OCI-M2 (cell line): ENCODE data around the gene CALHM3.

Source experiments
- DNase-seq: peaks from one replicate; lab custom pipeline; 2025; ENCODE audit not compliant: unreplicated experiment; lab: John Stamatoyannopoulos, UW

The CALHM3 gene

DNA sequence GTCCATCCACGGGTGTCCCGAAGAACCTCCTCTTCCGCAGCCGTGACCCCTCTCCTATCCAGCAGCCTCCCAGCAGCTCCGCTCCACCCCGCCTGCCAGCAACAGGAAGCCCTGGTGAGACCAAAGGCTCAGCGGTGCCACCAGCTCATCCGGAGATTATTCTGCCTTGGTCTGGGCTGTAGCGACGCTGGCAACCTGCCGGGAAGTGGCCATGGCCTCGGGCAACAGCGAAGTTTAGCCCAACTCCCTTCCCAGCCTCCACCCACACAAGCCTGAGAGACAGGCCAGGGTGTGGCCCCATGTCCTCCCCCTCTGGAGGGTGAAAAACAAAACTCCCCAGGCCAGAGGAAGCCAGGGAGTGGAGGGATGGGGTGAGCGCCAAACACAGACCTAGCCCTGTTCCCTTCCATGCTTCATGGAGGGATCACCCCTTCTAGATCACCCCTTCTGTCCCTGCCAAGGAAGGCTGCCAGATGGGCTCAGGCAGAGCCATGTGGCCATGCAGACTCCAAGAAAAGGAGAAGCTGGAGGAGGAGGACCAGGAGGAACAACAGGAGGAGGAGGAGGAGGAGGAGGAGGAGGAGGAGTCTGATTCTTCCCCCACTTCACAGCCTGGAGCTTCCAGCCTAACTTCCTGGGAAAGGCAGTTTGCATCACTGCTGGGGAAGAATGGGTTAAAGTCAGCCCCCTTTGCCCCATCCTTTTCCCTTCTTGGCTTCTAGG, 27.8 kb downstream of the CALHM3 start:
- no peak for DNase-seq

DNA sequence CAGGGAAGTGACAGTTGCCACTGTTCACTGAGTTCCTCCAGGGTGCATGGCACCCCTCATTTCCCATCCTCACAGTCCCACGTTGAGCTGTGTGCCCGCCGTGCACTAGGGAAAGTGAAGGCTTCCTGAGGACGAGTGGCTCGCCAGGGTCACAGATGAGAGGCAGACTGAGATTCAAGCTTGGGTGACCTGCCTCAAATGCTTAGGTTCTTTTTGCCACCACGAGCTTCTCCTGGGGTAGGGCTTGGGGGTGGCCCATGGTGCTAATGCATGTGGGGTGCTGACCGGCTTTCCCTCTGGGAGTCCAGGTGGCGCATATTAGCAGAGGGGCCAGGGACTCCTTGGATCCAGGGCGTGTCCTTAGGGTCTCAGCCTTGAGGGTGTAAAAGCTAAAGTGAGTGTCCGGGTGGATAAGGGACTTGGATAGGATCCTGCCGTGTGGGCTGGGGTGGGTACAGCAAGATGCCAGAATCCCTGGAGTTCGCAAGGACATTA, 28.8 kb downstream of the CALHM3 start:
- no peak for DNase-seq

DNA sequence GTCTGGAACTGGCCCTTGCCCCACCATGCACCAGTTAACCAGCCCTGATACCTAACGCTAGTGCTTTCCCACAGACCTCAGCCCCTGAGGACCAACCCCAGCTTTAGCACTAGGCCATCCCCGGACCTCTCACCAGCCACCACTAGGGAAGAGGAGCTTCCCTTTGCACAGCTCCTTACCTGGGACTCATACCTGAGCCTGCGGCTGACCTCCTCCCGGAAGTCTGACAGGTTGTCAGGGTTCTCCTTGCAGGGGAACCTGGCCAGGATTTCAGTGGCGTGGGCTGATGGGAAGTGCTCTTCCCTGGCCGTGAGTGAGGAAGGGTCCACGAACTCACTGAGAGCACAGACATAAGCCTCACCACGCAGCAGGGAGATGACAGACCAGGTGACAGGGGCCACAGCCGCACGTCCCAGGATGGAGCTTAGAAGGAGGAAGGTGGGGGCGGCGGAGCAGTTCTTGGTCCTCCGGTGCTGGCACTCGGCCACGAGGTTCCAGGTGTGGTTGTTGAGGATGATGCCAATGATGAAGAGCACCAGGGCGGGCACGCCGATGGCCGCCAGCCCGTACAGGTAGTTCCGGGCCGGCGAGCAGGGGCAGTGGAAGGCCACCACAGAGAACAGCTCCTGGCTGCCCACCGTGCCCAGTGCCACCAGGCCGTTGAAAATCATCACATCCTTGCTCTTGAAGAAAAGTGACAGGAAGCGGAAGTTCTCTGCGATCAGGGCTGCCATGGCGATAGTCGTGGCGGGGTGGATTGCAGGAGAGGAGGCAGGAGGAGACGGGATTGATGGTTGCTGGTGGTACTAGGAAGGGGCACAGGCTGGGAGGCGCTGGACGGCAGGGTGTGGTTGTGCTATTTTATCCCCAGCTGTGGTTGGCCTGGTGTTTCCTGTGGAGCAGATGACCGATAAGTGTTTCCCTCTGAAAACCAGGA, 29.6 kb downstream of the CALHM3 start:
- DNase-seq: no peak

DNA sequence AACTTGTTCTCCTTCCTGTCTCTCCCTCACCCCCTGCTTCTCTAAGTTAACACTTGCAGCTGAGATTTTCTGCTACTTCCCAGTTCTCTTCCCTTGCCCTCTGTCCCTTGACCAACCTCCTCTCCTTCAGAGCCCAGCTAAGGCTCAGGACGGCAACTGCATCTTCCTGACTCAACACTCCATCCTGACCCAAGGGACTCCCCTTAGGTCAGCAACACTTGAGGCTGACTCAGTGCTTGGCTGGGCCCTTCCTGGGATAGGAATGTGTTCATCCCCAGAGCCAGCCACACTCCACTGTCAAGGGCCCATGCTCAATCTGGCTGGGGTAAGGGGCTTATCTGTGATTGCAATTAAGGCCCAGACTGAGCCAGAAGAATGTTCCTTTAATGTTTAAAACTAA, 30.3 kb downstream of the CALHM3 start:
- DNase-seq: no peak

DNA sequence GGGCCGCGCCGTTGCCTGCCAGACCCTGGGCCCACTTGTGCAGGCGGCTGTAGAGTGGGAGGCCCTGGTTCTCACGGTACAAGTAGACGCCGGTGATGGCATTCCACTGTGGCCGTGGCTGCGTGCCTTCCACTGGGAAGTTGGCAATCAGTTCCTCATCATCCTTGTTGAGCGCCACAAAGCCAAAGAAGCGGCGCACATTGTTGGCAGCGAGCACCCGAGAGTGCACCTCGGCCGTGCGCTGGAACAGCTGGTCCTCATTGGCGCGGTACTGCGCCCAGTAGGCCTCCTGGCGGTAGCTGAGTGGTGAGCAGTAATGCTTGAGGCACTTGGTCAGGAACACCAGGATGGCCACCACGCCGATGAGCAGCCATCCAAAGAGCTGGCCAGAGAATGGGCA, 31.9 kb downstream of the CALHM3 start:
- DNase-seq: no peak

DNA sequence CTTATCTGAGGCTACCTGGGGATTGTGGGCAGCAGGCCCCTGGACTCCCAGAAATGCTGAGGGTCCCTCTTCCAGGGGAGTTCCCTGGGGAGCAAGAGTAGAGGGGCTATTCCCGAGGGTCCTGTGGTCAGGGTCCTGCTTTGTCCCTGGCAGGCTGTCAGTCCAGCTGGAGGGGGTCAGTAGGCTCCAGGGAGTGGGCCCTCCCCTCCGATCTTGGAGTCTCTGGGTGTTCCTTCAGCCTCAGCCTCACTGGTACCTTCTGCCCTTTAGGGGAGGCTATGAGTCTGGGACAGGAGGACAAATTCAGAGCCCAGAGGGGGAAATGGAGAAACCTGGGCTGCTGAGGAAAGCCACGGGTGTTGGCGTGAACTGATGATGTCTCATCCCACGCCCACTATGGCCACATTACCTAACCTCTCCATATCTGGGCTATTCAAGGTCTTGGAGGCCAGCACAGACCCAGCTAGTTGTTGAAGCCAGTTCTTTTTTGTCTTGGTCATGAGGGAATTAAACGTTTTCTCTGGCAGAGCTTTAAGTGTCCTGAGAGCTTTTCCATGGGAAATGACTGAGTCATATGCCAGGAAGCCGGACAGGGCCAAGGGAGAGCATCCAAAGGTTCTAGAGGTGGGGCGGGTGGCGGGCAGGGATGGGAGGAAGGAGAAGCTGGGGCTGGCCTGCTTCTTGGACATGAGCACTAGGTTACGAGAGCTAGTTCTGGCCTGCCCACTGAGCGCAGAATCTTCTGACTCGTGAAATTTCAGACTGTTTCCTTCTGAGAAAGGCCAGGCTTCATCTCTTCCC, 33.1 kb downstream of the CALHM3 start:
- DNase-seq: no peak

DNA sequence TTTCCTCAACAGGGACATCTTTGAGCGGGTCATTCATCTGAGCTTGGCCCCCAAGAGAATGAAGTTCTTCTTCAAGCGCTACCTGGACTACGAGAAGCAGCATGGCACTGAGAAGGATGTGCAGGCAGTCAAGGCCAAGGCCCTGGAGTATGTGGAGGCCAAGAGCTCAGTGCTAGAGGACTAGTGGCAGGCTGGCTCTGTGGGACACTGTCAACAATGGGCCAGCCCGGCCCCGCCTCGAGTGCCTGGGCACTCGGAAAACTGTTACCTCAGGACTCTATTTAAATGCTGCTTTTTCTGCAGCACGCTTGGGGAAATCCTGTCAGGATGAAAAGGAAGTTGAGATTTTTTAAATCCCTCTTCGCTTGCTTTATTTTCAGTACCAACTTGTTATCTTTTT, 33.7 kb downstream of the CALHM3 start:
- no peak for DNase-seq

DNA sequence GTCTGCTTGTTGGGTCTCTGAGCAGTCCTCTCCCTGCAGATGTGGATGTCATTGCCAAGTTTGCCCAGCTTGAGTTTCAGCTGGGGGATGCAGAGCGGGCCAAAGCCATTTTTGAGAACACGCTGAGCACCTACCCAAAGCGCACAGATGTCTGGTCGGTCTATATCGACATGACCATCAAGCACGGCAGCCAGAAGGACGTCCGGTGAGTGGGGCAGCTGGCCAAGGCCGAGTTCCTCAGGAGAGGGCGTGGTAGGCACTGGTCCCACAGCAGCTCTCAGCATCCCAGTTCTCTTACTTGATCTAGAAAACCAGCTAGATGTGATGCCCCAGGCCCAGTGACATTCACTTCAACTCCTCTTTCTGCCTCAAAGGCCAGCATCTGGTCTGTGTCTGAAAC, 34.6 kb downstream of the CALHM3 start:
- no peak for DNase-seq

DNA sequence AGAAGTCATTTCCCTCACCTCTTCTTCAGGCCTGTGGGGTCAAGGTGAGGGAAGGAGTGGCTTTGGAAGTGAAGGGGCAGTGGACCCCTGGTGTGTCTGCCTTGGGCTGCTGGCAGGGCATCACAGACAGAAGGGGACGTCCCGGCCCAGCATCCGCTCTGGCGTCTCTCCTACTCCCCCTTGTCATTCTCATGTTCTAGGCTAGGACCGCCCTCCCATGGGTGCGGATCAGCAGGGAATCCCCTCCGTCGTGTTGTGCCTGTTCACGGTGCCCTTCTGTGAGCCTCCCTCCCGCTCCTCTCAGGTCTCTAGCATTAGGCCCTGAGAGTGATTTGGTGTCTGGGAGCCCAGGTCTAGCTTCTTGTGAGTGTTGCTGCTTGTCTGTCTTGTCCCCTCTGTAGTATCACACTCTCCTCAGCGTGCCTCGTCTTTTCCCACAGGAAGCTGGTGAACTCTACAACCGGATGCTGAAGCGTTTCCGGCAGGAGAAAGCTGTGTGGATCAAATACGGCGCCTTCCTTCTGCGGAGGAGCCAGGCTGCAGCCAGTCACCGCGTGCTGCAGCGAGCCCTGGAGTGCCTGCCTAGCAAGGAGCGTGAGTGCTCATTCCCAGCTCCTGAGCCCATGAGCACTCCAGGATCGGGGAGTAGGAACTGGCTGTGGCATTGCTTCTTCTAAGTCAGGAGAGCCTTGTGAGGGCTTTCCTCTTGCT, 35.4 kb downstream of the CALHM3 start:
- no peak for DNase-seq

DNA sequence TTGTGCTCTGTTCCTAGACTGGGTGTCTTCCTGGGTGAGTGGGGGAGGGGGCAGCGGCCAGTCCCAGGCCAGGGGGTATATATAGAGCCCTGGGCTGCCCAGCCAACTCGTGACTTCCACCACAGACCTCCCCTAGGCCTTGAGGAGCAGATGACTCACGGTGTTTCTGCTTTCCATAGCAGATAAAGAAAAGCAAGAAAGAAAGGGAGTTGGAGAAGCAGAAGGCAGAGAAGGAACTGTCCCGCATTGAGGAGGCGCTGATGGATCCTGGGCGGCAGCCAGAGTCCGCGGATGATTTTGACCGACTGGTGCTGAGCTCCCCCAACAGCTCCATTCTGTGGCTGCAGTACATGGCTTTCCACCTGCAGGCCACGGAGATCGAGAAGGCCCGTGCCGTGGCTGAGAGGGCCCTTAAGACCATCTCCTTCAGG, 37.0 kb downstream of the CALHM3 start:
- no peak for DNase-seq

DNA sequence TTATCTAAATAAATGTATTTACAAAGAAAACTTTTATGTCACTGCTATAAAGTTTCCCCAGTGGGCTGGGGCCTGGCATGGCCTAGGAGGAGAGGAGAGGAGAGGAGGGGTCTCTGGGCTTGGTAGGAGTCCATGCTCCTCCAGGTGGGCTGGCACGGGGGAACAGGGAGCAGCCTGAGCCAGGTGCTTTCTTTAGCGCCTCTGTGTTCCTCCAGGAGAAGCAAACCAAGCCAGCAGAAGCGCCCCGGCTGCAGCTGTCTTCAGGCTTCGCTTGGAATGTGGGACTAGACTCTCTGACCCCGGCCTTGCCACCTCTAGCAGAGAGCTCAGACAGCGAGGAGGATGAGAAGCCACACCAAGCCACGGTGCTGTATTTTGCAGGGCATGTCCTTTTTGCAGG, 37.4 kb downstream of the CALHM3 start:
- no peak for DNase-seq

DNA sequence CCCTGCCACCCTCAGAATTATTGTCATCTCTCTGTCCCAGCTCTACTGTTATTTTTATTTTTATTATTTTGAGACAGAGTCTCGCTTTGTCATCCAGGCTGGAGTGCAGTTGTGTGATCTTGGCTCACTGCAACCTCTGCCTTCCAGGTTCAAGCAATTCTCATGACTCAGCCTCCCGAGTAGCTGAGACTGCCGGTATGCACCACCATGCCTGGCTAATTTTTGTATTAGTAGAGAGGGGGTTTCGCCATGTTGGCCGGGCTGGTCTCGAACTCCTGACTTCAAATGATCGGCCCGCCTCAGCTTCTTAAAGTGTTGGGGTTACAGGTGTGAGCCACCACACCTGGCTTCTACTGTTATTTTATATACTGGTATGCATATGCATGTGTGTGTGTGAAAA, 37.8 kb downstream of the CALHM3 start:
- no peak for DNase-seq

DNA sequence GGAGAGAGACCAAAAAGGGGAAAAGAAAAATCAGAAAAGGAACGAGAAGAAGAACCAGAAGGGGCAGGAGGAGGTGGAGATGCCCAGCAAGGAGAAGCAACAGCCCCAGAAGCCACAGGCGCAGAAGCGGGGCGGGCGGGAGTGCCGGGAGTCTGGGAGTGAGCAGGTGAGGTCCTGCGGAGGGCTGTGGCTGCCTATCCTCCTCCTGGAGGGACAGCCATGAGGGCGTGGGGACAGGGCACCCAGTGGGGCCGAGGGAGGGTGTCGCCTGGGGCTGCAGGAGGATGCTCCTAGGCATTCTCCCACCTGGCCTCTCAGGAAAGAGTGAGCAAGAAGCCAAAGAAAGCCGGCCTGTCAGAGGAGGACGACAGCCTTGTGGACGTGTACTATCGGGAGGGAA, 38.6 kb downstream of the CALHM3 start:
- DNase-seq: no peak

DNA sequence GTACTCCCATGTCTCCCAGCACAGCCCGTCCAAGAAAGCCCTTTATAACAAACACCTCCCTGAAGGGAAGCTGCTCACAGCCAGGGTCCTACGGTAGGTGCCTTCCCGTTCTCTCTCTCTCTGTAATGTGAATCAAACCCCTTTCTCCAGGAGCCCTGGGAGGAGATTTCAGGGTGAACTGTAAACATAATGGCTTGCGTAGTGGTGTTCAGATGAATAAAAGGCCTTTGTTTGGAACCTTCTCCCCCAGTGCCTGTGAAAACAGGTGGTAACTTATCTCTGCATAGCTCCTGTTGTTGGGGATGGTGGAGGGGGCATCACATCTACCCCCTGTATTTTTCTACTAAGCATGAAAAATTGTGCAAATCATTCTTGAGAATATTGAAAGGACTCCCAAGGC, 39.3 kb downstream of the CALHM3 start:
- no peak for DNase-seq

DNA sequence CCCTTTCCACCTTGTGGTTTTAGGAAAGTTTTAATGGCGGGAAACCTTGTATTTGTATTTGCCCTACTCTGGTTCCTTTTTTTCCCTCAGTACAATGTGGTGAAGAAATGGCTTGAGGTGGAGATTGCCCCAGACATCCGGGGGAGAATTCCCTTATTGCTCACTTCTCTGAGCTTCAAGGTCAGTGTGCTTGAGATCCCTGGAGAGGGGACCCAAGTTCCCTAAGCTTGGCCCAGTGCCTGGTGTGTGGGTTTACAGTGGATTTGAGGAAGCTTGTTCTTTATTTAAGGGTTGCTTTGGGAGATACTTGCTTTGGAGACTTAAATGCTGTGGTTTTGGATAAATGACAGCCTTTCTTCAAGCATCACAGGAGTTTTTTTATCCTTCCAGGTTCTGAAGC, 45.2 kb downstream of the CALHM3 start:
- DNase-seq: no peak

DNA sequence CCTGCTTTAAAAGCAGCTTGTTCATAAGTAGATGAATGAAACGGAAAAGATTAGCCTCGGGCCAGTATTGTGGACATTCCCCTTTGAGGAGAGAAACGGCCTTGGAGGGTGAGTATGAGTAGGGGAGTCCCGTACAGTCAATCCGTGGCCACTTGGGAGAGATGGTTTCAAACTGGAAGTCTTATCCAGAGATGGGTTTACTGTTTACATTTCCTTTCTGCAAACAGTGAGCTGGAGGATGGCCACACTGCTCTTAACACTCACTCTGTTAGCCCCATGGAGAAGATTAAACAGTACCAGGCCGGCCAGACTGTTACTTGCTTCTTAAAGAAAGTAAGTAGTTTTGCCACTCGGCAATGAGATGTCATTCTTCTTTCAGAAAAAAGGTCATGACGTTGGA, 47.1 kb downstream of the CALHM3 start:
- no peak for DNase-seq

DNA sequence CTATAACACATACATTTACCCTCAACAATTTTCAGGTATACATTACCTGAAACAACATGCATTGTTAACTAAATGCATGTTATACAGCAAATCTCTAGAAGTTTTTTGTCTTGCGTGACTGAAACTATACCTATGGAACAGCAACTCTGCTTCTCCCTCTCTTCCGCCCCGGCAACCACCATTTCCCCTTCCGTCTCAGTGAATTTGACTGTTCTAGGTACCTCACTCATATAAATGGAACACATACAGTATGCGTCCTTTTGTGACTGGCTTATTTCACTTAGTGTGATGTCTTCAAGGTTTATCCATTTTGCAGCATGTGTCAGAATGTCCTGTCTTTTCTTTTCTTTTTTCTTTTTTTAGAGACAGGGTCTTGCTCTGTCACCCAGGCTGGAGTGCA, 49.4 kb downstream of the CALHM3 start:
- no peak for DNase-seq

DNA sequence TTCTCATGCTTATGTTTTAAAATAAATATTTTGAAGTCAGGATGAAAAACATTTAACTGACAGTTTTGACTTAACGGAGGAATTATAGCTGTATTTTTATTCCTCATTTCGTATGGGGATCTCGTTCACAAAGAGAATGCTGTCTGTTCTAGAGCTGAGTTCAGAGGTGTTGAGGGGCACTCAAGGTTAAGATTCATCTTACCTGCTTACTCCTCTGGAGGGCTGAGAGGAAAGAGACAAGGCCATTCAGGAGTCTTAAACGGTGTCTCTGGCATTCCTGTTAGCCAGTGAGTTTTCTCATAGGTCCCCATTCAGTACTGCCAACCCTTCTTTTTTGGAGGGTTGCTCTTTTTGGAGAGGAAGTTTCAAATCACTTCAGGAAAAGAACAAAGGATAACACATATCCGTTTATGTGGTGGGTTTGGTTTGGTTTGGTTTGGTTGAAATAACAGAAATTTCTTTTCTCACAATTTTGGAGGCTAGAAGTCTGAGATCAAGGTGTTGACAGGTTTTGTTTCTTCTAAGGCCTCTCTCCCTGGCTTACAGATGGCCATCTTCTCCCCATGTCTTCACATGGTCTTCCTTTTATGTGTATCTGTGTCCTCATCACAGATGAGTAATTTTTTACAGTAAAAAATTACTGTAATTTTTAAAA, 49.9 kb downstream of the CALHM3 start:
- no peak for DNase-seq

DNA sequence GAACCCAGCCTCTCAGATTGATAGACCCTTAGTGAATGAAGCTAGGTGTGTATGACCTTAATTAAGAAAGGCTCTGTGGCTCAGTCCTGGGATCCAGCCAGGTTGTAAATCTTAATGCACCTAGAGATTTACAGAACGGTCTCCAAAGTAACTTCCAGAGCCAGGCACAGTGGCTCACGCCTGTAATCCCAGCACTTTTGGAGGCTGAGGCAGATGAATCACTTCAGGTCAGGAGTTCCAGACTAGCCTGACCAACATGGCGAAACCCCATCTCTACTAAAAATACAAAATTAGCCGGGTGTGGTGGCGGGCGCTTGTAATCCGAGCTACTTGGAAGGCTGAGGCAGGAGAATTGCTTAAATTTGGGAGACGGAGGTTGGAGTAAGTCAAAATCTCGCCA, 51.2 kb downstream of the CALHM3 start:
- no peak for DNase-seq

DNA sequence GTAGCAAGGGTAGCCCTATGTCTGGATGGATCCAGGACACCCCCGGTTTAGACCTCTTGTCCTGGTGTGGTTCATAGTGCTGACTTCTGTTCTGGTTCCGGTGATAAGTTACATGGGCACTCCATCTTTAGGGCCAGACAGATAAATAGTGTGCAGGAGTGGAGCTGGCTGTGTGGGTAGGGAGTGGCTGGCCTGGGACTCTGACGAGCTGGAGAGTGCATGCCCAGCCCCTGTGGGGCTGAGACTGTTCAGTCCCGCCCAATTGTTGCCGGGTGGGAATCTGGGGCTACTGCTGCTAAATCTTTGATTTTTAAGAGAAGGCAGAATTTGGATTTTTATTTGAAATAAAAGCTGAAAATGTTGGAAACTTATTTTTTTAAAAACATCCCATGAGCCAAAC, 55.3 kb downstream of the CALHM3 start:
- DNase-seq: no peak
